Measurements from ENCODE around the gene SH3RF2. TPM values are rescaled to one million over a fixed set of nuclear protein-coding genes. Genes with fewer than 3 reads are reported as not detected.
A peak's percentile ranks its signal among the peaks of the same experiment; 100 is the strongest.

Gene SH3RF2
- total and polyA plus RNA-seq, 2 donors (not counting 3 experiments of a cell fraction or from before 2014, with no cell fraction given), result 0.54 to 0.84 TPM

GRCh38 chr5:145925353-145925752, 11.0 kb upstream of the SH3RF2 start:
- Histone ChIP-seq H3K36me3 (ENCODE audit: control insufficient read depth in 2 of 2, extremely low read depth in 1 of 2, insufficient read depth in 2 of 2, low read length in 2 of 2) (no peaks in the 10 kb centered on the region), H3K9ac (replicated peaks; ENCODE audit: extremely low read depth, insufficient read depth, low read length) (no peak overlapping the region), H4K20me1 (replicated peaks; ENCODE audit: control insufficient read depth, extremely low read depth, insufficient read depth, low read length) (no peaks in the 10 kb centered on the region), H3K4me1 (ENCODE audit: control insufficient read depth, extremely low read depth, insufficient read depth, low read length) (peaks cover 19% of the 10 kb centered on the region), H3K9me3 (replicated peaks; ENCODE audit: control insufficient read depth, insufficient read depth, low read length) (no peaks in the 10 kb centered on the region), H2AFZ (ENCODE audit: low read depth, low read length) (peak overlapping the region; percentile 59), H3K27me3 (ENCODE audit: control insufficient read depth in 2 of 2, insufficient read depth in 2 of 2, low read length in 2 of 2) (no peaks in the 10 kb centered on the region), H3K79me2 (ENCODE audit: control insufficient read depth, insufficient read depth, low read length) (no peaks in the 10 kb centered on the region), H3K4me3 (replicated peaks in 1 of 3; ENCODE audit: insufficient read depth in 1 of 3, low read depth in 1 of 3, low read length in 3 of 3) (no peak overlapping the region), H3K9me1 (replicated peaks; ENCODE audit: control insufficient read depth, extremely low read depth, insufficient read depth, low read length) (peaks cover 3% of the 10 kb centered on the region), H3K4me2 (ENCODE audit: insufficient read depth, low read length) (no peak overlapping the region), H3K27ac (ENCODE audit: insufficient read depth, low read depth, low read length) (peak overlapping the region; percentile 37)
- POLR2A ChIA-PET, result interaction anchor here (1.0 kb wide), 1 partner anchor 52 kb away, joined by 3 read pairs; no protein-coding TSS in a partner anchor
- BruUV-seq (replicated peaks), result no TSS peak
- dilution Hi-C loops (cut with MboI; ENCODE audit: extremely low pct_ligation_motif_present, low sequenced_read_pairs) (no loop called here), intact Hi-C loops (cut with micrococcal nuclease) (loop anchor here (1.0 kb wide), 1 partner anchor 11 kb away; the partner anchor contains the start of gene SH3RF2)
- peak; percentile 81 for TF ChIP-seq FOS (IDR thresholded peaks at IDR 0.05; ENCODE audit: borderline replicate concordance, insufficient read depth, low read length)
- TF ChIP-seq JUN (IDR thresholded peaks at IDR 0.05; ENCODE audit: borderline replicate concordance, insufficient read depth, insufficient read length, low read depth), result peak; percentile 92
- TF ChIP-seq CTCF (IDR thresholded peaks at IDR 0.05; ENCODE audit: extremely low read depth in 1 of 2, insufficient read depth in 1 of 2, low read depth in 1 of 2, low read length in 2 of 2), result no peak
- TF ChIP-seq POLR2AphosphoS5 (IDR thresholded peaks at IDR 0.05; ENCODE audit: insufficient read depth, low read depth, low read length), result peak; percentile 34
- peak; percentile 69 for FAIRE-seq
- CTCF ChIA-PET, result interaction anchor here (0.6 to 1.6 kb wide), 8 partner anchors 9 to 69 kb away, joined by 3 to 7 read pairs (median 4); no protein-coding TSS in a partner anchor
- DNase-seq (ENCODE audit: low read depth, low spot score), result peak; percentile 80

- peak; percentile 38 for DNase-seq (ENCODE audit: low read depth, low spot score)
- Histone ChIP-seq H3K4me2 (ENCODE audit: insufficient read depth, low read length) (no peak overlapping the region), H2AFZ (ENCODE audit: low read depth, low read length) (no peak overlapping the region), H3K79me2 (ENCODE audit: control insufficient read depth, insufficient read depth, low read length) (no peaks in the 10 kb centered on the region), H3K9me1 (replicated peaks; ENCODE audit: control insufficient read depth, extremely low read depth, insufficient read depth, low read length) (peaks cover 3% of the 10 kb centered on the region), H3K9me3 (replicated peaks; ENCODE audit: control insufficient read depth, insufficient read depth, low read length) (no peaks in the 10 kb centered on the region), H4K20me1 (replicated peaks; ENCODE audit: control insufficient read depth, extremely low read depth, insufficient read depth, low read length) (no peaks in the 10 kb centered on the region), H3K36me3 (ENCODE audit: control insufficient read depth in 2 of 2, extremely low read depth in 1 of 2, insufficient read depth in 2 of 2, low read length in 2 of 2) (no peaks in the 10 kb centered on the region), H3K4me1 (ENCODE audit: control insufficient read depth, extremely low read depth, insufficient read depth, low read length) (peaks cover 19% of the 10 kb centered on the region), H3K9ac (replicated peaks; ENCODE audit: extremely low read depth, insufficient read depth, low read length) (no peak overlapping the region), H3K27ac (ENCODE audit: insufficient read depth, low read depth, low read length) (no peak overlapping the region), H3K4me3 (replicated peaks in 1 of 3; ENCODE audit: insufficient read depth in 1 of 3, low read depth in 1 of 3, low read length in 3 of 3) (no peak overlapping the region), H3K27me3 (ENCODE audit: control insufficient read depth in 2 of 2, insufficient read depth in 2 of 2, low read length in 2 of 2) (no peaks in the 10 kb centered on the region)
- POLR2A ChIA-PET, result interaction anchor here (1.0 kb wide), 1 partner anchor 51 kb away, joined by 3 read pairs; no protein-coding TSS in a partner anchor
- TF ChIP-seq GATA2 (IDR thresholded peaks at IDR 0.05; ENCODE audit: insufficient read depth, insufficient read length, low read depth, low read length) (no peak), POLR2A (IDR thresholded peaks at IDR 0.05; ENCODE audit: low read depth, low read length) (no peak), MYC (IDR thresholded peaks at IDR 0.05; ENCODE audit: low read depth, low read length) (no peak), MAX (IDR thresholded peaks at IDR 0.05; ENCODE audit: insufficient read depth, insufficient read length) (no peak), JUN (IDR thresholded peaks at IDR 0.05; ENCODE audit: borderline replicate concordance, insufficient read depth, insufficient read length, low read depth) (no peak), POLR2AphosphoS5 (IDR thresholded peaks at IDR 0.05; ENCODE audit: insufficient read depth, low read depth, low read length) (no peak), CTCF (IDR thresholded peaks at IDR 0.05; ENCODE audit: extremely low read depth in 1 of 2, insufficient read depth in 1 of 2, low read depth in 1 of 2, low read length in 2 of 2) (no peak), FOS (IDR thresholded peaks at IDR 0.05; ENCODE audit: borderline replicate concordance, insufficient read depth, low read length) (no peak), EZH2 (IDR thresholded peaks at IDR 0.05; ENCODE audit: borderline replicate concordance, low read depth, low read length, severe bottlenecking) (no peak)
- FAIRE-seq, result no peak
- dilution Hi-C loops (cut with MboI; ENCODE audit: extremely low pct_ligation_motif_present, low sequenced_read_pairs) (no loop called here), intact Hi-C loops (cut with micrococcal nuclease) (loop anchor here (1.0 kb wide), 1 partner anchor 10 kb away; the partner anchor contains the start of gene SH3RF2)
- BruUV-seq (replicated peaks), result no TSS peak
- CTCF ChIA-PET, result interaction anchor here (1.0 to 1.6 kb wide), 6 partner anchors 10 to 70 kb away, joined by 3 to 7 read pairs (median 4); no protein-coding TSS in a partner anchor
Measured at GRCh38 chr5:145925803-145926202, 10.6 kb upstream of the SH3RF2 start.
